Measurements from ENCODE around the gene IRX3.

DNA sequence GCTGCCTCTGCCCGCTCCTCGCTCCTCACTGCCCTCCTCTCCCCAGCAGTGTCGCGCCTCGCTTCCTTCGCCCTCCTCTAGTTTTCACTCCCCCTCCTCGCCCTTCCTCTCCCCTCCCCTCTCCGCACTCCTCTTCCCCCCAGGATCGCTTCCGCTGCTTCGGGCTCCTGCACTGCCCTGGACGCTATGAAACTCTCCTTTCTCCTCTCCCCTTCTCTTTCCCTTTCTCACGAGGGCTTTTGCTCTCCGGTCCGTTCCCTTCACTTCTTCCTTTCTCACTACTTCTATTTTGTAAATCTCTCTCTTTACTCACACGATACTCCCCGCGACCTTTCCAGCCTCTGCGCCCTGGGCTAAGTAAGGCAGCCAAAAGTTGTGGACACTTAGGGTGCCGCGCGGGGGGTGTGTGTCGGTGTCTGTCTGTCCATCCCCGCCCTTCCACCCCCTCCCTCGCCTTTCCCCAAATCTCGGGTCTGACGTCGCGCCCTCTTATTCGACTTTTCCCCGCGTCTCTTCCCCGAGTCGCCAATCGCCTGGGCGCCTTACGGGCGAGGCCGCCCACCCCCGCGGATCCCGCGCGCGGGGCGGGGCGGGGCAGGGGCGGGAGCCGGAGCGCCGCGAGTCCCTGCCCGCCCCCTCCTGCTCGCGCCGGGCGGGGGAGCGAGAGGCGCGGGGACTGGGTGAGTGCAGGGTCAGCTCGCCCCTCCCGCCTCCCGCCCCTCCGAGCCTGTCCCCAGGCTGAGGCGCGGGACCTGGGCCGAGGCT, at the start of gene IRX3:
- TF ChIP-seq, protein P1, sequence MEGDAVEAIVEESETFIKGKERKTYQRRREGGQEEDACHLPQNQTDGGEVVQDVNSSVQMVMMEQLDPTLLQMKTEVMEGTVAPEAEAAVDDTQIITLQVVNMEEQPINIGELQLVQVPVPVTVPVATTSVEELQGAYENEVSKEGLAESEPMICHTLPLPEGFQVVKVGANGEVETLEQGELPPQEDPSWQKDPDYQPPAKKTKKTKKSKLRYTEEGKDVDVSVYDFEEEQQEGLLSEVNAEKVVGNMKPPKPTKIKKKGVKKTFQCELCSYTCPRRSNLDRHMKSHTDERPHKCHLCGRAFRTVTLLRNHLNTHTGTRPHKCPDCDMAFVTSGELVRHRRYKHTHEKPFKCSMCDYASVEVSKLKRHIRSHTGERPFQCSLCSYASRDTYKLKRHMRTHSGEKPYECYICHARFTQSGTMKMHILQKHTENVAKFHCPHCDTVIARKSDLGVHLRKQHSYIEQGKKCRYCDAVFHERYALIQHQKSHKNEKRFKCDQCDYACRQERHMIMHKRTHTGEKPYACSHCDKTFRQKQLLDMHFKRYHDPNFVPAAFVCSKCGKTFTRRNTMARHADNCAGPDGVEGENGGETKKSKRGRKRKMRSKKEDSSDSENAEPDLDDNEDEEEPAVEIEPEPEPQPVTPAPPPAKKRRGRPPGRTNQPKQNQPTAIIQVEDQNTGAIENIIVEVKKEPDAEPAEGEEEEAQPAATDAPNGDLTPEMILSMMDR (IDR thresholded peaks at IDR 0.05 in 8 of 11, conservative IDR thresholded peaks at IDR 0.05 in 3 of 11): no peak
- TF ChIP-seq POLR2AphosphoS5 (IDR thresholded peaks at IDR 0.05): no peak

Measured in spleen (tissue), 7 donors.